HCT116 (cell line): ENCODE data around the gene BAX.

ENCODE experiments used
- CEBPB ChIP-seq: IDR thresholded peaks from 2 replicates; pipeline ENCODE4 v1.6.1; 2012; ENCODE audit warnings: low read depth
- EZH2phosphoT487 ChIP-seq: fragments of 200-600 bp; IDR thresholded peaks from 2 replicates; pipeline ENCODE4 v1.6.1; 2018; ENCODE audit warnings: antibody characterized with exemption, borderline replicate concordance
- MAX ChIP-seq: IDR thresholded peaks from 2 replicates; pipeline ENCODE4 v1.6.1; 2012
- REST ChIP-seq: IDR thresholded peaks from 2 replicates; pipeline ENCODE4 v1.6.1; 2012; ENCODE audit warnings: low read depth
- SRF ChIP-seq: IDR thresholded peaks from 2 replicates; pipeline ENCODE4 v1.6.1; 2012; ENCODE audit warnings: low read depth
- ZBTB33 ChIP-seq: IDR thresholded peaks from 2 replicates; pipeline ENCODE4 v1.6.1; 2011; ENCODE audit warnings: mild to moderate bottlenecking, low read length, moderate library complexity; ENCODE audit not compliant: insufficient replicate concordance; ENCODE audit errors: extremely low read depth
- TF ChIP-seq, protein P1 (sequence below): IDR thresholded peaks from 2 replicates; pipeline ENCODE4 v1.6.1; 2012
- TF ChIP-seq, protein P2 (sequence below), 3 experiments: fragments of 200-600 bp in 1 of 3; sonication (generic) in 1 of 3; IDR thresholded peaks in 2 of 3; conservative IDR thresholded peaks in 1 of 3; 2 replicates each; pipeline ENCODE4 v1.5.1; 2012 to 2017; ENCODE audit warnings: low read depth in 2 of 3, low read length in 2 of 3, antibody characterized with exemption in 1 of 3, borderline replicate concordance in 1 of 3, control low read depth in 1 of 3, mild to moderate bottlenecking in 1 of 3, mixed read lengths in 1 of 3, mixed run types in 1 of 3, moderate library complexity in 1 of 3; ENCODE audit not compliant: insufficient read depth in 1 of 3

GRCh38 chr19:48968813-48969218 lies 14.1 kb downstream of the BAX start:
- TF ChIP-seq MAX: no peak
- TF ChIP-seq, protein P1, sequence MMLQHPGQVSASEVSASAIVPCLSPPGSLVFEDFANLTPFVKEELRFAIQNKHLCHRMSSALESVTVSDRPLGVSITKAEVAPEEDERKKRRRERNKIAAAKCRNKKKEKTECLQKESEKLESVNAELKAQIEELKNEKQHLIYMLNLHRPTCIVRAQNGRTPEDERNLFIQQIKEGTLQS: no peak
- no peak for TF ChIP-seq EZH2phosphoT487
- no peak for TF ChIP-seq REST
- no peak for TF ChIP-seq SRF
- TF ChIP-seq, protein P2, sequence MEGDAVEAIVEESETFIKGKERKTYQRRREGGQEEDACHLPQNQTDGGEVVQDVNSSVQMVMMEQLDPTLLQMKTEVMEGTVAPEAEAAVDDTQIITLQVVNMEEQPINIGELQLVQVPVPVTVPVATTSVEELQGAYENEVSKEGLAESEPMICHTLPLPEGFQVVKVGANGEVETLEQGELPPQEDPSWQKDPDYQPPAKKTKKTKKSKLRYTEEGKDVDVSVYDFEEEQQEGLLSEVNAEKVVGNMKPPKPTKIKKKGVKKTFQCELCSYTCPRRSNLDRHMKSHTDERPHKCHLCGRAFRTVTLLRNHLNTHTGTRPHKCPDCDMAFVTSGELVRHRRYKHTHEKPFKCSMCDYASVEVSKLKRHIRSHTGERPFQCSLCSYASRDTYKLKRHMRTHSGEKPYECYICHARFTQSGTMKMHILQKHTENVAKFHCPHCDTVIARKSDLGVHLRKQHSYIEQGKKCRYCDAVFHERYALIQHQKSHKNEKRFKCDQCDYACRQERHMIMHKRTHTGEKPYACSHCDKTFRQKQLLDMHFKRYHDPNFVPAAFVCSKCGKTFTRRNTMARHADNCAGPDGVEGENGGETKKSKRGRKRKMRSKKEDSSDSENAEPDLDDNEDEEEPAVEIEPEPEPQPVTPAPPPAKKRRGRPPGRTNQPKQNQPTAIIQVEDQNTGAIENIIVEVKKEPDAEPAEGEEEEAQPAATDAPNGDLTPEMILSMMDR (IDR thresholded peaks at IDR 0.05 in 2 of 3, conservative IDR thresholded peaks at IDR 0.05 in 1 of 3; ENCODE audit: borderline replicate concordance in 1 of 3, insufficient read depth in 1 of 3, low read depth in 2 of 3, low read length in 2 of 3): no peak
- no peak for TF ChIP-seq CEBPB
- TF ChIP-seq ZBTB33: no peak
